ENCODE results near the gene MAPK8IP1. TPM values are rescaled to one million over a fixed set of nuclear protein-coding genes. Genes with fewer than 3 reads are reported as not detected.

The MAPK8IP1 gene
- polyA plus RNA-seq, 2 of the 4 experiments (the other 2 are of a cell fraction), result 2.6 to 5.8 TPM

- H3K4me1 ChIP-seq, result no peaks in the 10 kb centered on the region
- FAIRE-seq (no peak), DNase-seq (ENCODE audit: low read depth in 1 of 2, low spot score in 1 of 2) (no peak), ATAC-seq (no peak)
- WGBS (ENCODE audit: missing lambda C conversion rate), result 73% methylated on average over 4 of the region's 4 CpGs
- no peak overlapping the region for H3K4me3 ChIP-seq
- TF ChIP-seq EHMT2 (IDR thresholded peaks at IDR 0.05; ENCODE audit: low read depth) (no peak), CHD2 (IDR thresholded peaks at IDR 0.05; ENCODE audit: low read length, partially characterized antibody) (no peak), BHLHE40 (IDR thresholded peaks at IDR 0.05; ENCODE audit: low read depth, low read length) (no peak), MAFK (IDR thresholded peaks at IDR 0.05; ENCODE audit: partially characterized antibody) (no peak), KDM5A (IDR thresholded peaks at IDR 0.05) (no peak), ESRRA (IDR thresholded peaks at IDR 0.05; ENCODE audit: borderline replicate concordance, low read length) (no peak), NPAS2 (CRISPR knock-in tag; IDR thresholded peaks at IDR 0.05; ENCODE audit: borderline replicate concordance) (no peak), TP53 (CRISPR knock-in tag; IDR thresholded peaks at IDR 0.05) (no peak), EP300 (IDR thresholded peaks at IDR 0.05) (no peak), ZSCAN20 (CRISPR knock-in tag; IDR thresholded peaks at IDR 0.05) (no peak), GATA3 (IDR thresholded peaks at IDR 0.05; ENCODE audit: borderline replicate concordance) (no peak), RFX5 (IDR thresholded peaks at IDR 0.05) (no peak), JUN (IDR thresholded peaks at IDR 0.05) (no peak), HMGXB4 (CRISPR knock-in tag; IDR thresholded peaks at IDR 0.05; ENCODE audit: borderline replicate concordance) (no peak), SMC3 (IDR thresholded peaks at IDR 0.05) (no peak)
- TF ChIP-seq, protein P1, sequence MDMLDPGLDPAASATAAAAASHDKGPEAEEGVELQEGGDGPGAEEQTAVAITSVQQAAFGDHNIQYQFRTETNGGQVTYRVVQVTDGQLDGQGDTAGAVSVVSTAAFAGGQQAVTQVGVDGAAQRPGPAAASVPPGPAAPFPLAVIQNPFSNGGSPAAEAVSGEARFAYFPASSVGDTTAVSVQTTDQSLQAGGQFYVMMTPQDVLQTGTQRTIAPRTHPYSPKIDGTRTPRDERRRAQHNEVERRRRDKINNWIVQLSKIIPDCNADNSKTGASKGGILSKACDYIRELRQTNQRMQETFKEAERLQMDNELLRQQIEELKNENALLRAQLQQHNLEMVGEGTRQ (IDR thresholded peaks at IDR 0.05), result no peak
- no peak overlapping the region for H3K27ac ChIP-seq
- H3K9me3 ChIP-seq, result no peaks in the 10 kb centered on the region
- H3K4me2 ChIP-seq, result no peak overlapping the region
- ChIA-PET CTCF (interaction anchor here (0.6 to 5.5 kb wide), 7 partner anchors 12 to 99 kb away, joined by 3 to 67 read pairs (median 4); no protein-coding TSS in a partner anchor), POLR2A (no interaction called here)
Observed at GRCh38 chr11:45870706-45871105, 14.7 kb upstream of the MAPK8IP1 start.

- ChIA-PET POLR2A (no interaction called here), CTCF (interaction anchor here (0.9 to 5.5 kb wide), 14 partner anchors 11 to 135 kb away, joined by 3 to 67 read pairs (median 8); no protein-coding TSS in a partner anchor)
- Histone ChIP-seq H3K27ac (no peak overlapping the region), H3K4me1 (no peaks in the 10 kb centered on the region), H3K9me3 (no peaks in the 10 kb centered on the region), H3K4me3 (no peak overlapping the region), H3K4me2 (no peak overlapping the region)
- TF ChIP-seq RFX5 (IDR thresholded peaks at IDR 0.05) (no peak), NPAS2 (CRISPR knock-in tag; IDR thresholded peaks at IDR 0.05; ENCODE audit: borderline replicate concordance) (no peak), EHMT2 (IDR thresholded peaks at IDR 0.05; ENCODE audit: low read depth) (no peak), SREBF2 (IDR thresholded peaks at IDR 0.05) (no peak)
- ATAC-seq (no peak), DNase-seq (ENCODE audit: low read depth in 1 of 2, low spot score in 1 of 2) (no peak), FAIRE-seq (no peak)
- WGBS (ENCODE audit: missing lambda C conversion rate), result 51% methylated on average over 2 of the region's 2 CpGs
Observed at GRCh38 chr11:45871638-45872037, 13.8 kb upstream of the MAPK8IP1 start.

GRCh38 chr11:45872651-45873356 lies 12.6 kb upstream of the MAPK8IP1 start:
- DNase-seq (ENCODE audit: low read depth in 1 of 2, low spot score in 1 of 2) (peak; percentile 68 to 71), FAIRE-seq (no peak), ATAC-seq (peak; percentile 86 to 99)
- H3K4me1 ChIP-seq, result no peaks in the 10 kb centered on the region
- no peak overlapping the region for H3K27ac ChIP-seq
- no peak overlapping the region for H3K4me2 ChIP-seq
- ChIA-PET POLR2A (no interaction called here), CTCF (interaction anchor here (0.6 to 5.5 kb wide), 28 partner anchors 8 to 367 kb away, joined by 3 to 67 read pairs (median 5); no protein-coding TSS in a partner anchor)
- no peak overlapping the region for H3K4me3 ChIP-seq
- WGBS (ENCODE audit: missing lambda C conversion rate), result 69% methylated on average over 9 of the region's 9 CpGs
- no peaks in the 10 kb centered on the region for H3K9me3 ChIP-seq
- peak; percentile 72 to 76 for TF ChIP-seq RAD21 (conservative IDR thresholded peaks at IDR 0.05 in 1 of 2, IDR thresholded peaks at IDR 0.05 in 1 of 2)
- TF ChIP-seq ZNF302 (CRISPR knock-in tag; IDR thresholded peaks at IDR 0.05), result no peak
- TF ChIP-seq CEBPB (IDR thresholded peaks at IDR 0.05), result no peak
- no peak for TF ChIP-seq GATA3 (IDR thresholded peaks at IDR 0.05; ENCODE audit: borderline replicate concordance)
- TF ChIP-seq, protein P2, sequence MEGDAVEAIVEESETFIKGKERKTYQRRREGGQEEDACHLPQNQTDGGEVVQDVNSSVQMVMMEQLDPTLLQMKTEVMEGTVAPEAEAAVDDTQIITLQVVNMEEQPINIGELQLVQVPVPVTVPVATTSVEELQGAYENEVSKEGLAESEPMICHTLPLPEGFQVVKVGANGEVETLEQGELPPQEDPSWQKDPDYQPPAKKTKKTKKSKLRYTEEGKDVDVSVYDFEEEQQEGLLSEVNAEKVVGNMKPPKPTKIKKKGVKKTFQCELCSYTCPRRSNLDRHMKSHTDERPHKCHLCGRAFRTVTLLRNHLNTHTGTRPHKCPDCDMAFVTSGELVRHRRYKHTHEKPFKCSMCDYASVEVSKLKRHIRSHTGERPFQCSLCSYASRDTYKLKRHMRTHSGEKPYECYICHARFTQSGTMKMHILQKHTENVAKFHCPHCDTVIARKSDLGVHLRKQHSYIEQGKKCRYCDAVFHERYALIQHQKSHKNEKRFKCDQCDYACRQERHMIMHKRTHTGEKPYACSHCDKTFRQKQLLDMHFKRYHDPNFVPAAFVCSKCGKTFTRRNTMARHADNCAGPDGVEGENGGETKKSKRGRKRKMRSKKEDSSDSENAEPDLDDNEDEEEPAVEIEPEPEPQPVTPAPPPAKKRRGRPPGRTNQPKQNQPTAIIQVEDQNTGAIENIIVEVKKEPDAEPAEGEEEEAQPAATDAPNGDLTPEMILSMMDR (IDR thresholded peaks at IDR 0.05), result peak; percentile 62
- TF ChIP-seq FOSL2 (IDR thresholded peaks at IDR 0.05), result no peak
- peak; percentile 22; the same call in 1 of the 2 replicates for TF ChIP-seq FOSL2 (CRISPR knock-in tag; IDR thresholded peaks at IDR 0.05)
- no peak for TF ChIP-seq HDAC2 (IDR thresholded peaks at IDR 0.05)
- TF ChIP-seq MAFK (IDR thresholded peaks at IDR 0.05; ENCODE audit: partially characterized antibody), result peak; percentile 53
- TF ChIP-seq CHD4 (IDR thresholded peaks at IDR 0.05; ENCODE audit: borderline replicate concordance), result no peak
- TF ChIP-seq SMC3 (IDR thresholded peaks at IDR 0.05), result peak; percentile 57
- no peak for TF ChIP-seq ZSCAN20 (CRISPR knock-in tag; IDR thresholded peaks at IDR 0.05)
- no peak for TF ChIP-seq HOXB5 (CRISPR knock-in tag; IDR thresholded peaks at IDR 0.05)
- TF ChIP-seq, protein P3, sequence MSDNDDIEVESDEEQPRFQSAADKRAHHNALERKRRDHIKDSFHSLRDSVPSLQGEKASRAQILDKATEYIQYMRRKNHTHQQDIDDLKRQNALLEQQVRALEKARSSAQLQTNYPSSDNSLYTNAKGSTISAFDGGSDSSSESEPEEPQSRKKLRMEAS (IDR thresholded peaks at IDR 0.05), result no peak
- TF ChIP-seq SREBF2 (IDR thresholded peaks at IDR 0.05), result no peak
- no peak for TF ChIP-seq HOXA7 (CRISPR knock-in tag; IDR thresholded peaks at IDR 0.05)
- TF ChIP-seq, protein P4, sequence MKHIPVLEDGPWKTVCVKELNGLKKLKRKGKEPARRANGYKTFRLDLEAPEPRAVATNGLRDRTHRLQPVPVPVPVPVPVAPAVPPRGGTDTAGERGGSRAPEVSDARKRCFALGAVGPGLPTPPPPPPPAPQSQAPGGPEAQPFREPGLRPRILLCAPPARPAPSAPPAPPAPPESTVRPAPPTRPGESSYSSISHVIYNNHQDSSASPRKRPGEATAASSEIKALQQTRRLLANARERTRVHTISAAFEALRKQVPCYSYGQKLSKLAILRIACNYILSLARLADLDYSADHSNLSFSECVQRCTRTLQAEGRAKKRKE (CRISPR knock-in tag; IDR thresholded peaks at IDR 0.05; ENCODE audit: low read depth), result no peak
- TF ChIP-seq EP300 (IDR thresholded peaks at IDR 0.05), result no peak

Measured in A549 (cell line).